Measurements from ENCODE around the gene ARMC3.

Gene ARMC3

DNA sequence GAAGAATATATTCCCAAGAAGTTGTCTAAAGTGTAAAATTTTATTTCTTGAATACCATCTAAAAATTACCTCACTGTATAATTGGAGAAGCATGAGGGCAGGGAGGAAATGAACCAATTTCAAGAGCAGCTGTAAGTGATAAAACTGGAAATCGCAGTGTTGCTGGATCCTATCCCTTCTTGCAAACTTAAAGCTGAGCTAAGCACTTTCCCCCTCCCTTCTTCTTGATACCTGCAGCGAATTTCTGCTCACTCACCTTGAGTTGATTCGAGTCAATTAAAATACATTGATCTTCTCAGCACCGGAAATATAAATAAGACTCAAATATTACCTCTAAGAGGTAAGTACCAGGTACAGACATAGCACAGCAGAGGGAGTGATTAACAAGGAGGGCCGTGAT is 65.5 kb downstream of the ARMC3 start:
- no peak for DNase-seq

DNA sequence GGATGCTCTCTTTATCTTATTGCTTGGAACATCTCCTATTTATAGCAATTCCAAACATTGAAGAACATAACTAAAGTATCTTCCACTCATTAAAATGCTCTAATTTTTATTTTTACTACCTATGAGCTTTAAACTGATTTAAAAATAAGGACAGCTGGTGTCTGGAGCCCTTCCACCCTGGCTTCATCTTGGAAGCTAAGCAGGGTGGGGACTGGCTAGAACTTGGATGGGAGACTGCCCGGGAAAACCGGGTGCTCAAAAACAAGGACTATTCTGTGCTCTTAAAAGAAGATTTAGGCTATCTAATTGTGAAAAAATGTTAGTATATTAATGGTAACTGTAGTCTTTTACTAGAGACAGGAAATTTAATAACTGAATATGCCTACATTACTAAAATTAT is 69.2 kb downstream of the ARMC3 start:
- no peak for DNase-seq

DNA sequence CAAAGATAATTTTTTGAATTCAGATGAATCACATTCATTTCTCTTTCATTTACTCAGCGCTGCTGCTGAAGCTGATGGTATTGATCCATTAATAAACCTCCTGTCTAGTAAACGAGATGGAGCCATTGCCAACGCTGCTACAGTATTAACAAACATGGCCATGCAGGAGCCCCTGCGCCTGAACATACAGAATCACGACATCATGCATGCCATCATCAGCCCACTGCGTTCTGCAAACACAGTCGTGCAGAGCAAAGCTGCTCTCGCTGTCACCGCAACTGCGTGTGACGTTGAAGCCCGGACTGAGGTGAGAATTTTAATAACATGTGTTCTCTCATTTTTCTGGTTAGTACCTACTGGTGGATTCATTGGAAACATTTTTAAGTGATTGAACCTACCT is 70.2 kb downstream of the ARMC3 start:
- no peak for DNase-seq

DNA sequence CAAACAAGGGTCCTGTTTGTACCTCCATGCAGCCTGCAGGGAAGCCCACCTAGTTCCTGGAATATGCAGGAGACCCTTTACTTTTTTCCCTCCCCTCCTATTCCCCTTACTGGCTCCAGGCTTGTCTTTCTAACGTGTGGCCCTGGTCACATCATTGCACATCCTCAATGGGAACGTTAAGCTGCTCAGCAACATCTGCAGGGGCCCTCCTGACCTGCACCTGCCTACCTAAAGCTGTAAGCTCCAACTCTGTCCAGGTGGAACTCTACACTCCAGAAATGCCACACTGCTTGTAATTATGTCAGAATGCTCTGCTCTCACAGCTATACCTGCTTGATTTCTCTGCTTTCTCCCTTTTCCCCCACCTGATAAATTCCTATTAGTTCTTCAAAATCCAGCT is 72.1 kb downstream of the ARMC3 start:
- DNase-seq: no peak

DNA sequence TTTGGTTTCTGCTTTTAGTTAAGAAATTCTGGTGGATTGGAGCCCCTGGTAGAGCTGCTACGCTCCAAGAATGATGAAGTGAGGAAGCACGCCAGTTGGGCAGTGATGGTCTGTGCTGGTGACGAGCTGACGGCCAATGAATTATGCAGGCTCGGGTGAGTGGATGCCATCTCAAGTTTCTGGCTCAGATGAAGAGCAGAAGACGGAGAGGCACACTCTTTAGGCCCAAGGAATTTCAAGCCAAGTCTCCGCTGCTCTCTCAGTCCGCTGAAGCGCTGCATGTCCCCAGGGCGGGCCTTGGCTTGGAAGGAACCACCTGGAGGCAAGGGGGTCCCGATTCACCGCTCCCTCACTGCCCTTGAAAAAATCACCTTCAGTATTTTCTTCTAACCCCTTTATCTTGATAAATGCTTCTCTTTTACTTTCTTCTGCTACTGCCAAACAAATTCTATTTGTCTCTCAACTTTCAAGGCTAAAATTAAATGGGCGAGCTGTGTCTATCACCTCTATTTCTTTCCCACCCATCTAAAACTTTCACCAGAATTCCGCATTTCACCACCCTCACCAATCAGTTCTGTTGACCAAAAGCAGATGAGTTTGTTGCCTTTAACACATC is 74.2 kb downstream of the ARMC3 start:
- DNase-seq: no peak

DNA sequence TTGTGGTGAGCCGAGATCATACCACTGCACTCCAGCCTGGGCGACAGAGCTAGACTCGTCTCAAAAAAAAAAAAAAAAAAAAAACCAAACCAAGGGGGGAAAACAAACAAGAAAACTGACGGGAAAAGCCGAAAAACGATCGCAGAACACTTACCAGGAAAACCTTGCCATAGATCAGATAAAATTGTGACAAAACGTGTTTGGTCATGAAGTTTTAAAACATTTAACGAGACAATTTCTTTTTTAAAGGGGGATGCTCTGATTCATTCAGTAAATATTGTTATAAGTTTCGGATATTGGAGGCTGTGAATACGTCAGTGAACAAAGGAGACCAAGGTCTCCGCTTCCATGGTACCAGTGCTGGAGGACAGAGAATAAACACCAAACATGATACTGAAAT is 77.3 kb downstream of the ARMC3 start:
- DNase-seq: no peak

DNA sequence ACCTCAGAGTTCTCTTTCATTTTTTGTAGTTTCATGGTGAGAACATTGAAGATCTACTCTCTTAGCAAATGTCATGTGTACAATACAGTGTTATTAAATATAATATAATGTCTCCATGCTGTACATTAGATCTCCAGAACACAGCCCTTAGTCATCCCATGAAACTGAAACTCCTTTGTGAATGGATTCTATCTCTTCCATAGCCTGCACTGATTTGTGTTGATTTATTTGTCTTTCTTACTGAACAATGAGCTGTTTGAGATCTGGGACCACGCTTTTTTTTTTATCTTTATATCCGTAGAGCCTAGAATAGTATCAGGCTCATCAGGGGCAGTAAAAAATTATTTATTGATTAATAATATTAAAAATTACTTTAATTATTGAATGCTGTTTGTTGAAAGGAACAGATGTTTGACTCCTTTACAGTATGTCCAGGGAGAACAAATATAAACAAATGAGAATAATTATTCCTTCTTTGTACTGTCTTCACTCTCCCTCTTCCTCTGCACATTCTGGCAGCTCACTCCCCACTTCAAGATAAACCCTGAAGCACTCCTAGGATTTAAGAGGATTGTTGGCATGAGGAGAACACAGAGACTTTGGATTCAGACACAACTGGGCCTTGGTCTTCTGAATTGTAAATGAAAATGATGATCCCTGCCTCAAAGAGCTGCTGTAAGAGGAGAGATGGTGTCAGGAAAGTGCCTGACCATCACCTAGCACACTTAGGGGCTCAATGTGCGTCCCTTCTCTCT is 85.9 kb downstream of the ARMC3 start:
- DNase-seq: no peak

DNA sequence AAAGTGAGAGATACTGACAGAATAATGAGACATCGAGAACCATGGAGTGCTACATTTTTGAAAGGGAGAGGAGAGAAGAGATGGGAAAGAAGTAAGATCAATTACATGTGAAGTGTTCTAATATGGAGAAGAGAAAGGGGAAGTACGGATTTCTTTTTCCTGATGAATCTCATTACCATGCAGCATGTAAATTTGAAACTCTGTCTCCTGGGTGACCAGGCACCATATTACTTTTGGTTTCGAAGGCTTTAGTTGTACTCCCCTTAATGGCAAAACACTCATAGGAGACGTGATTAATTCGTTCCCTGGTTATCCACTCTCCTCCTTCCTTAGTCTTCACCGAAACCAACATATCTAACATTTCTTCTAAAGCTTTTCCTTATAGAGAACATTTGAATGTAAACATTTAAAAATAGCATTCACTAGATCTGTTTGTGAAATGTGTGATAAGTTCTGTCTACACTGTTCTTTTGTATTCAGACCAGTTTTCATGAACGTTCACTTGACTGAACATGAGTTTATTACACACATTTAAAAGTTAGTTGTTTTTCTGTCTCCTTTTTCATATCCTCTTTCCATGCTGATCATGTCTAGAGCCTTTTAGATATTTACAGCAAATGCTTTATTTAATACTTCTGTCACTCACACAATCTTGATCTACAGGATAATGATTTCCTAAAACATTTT is 87.3 kb downstream of the ARMC3 start:
- DNase-seq: no peak

DNA sequence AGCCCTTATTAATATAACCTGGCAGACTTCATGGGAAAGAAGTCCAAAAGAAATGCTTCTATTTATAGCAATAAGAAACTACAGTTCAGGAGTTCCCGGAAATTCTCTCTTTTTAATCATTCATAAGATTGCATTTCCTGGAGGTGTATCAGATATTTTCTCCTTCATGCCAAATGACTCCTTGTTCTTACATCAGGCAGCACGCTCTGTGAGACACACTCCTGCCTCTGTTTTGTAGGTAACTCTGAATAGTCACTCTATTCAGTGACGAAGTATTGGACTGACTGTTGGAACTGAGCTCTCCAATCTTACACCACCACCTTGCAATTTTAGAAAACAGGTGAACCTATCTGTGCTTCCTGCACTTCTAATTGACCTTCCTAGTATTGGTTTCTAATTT is 88.8 kb downstream of the ARMC3 start:
- DNase-seq: no peak

DNA sequence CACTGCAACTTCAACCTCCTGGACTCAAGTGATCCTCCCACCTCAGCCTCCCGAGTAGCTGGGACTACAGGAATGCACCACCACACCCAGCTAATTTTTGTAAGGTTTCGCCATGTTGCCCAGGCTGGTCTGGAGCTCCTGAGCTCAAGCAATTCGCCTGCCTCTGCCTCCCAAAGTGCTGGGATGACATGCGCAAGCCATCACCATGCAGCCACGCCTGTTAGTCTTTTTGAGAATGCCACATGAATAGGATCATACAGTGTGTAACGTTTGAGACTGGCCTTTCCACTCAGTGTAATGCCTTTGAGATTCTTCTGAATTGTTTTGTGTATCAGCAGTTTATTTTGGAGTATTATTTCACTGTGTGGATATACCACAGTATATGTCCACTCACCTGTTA is 91.8 kb downstream of the ARMC3 start:
- DNase-seq: no peak

DNA sequence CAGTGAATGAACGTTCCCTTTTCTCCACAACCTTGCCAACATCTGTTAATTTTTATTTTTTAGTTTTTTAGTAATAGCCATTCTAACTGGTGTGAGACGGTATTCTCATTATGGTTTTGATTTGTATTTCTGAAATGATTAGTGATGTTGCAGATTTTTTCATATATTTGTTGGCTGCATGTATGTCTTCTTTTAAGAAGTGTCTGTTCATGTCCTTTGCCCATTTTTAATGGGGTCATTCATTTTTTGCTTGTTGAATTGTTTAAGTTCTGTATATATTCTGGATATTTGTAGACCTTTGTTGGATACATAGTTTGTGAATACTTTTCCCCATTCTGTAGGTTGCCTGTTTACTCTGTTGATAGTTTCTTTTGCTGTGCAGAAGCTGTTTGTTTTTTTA is 93.6 kb downstream of the ARMC3 start:
- no peak for DNase-seq

DNA sequence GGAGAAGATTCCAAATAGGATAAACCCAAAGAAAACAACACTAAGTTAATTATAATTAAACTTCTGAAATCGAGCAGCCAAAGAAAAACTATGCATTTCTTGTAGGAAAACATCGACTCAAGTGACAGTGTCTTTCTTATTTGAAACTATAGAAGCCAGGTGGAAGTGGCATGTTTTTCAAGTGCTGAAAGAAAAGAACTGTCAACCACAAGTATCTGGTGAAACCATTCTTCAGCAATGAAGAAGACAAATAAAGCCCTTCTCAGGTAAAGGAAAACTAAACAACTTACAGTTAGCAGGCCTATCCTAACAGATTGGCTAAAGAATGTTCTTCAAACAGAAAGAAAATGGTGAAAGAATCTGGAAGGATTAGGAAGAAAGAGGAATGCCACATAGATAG is 96.1 kb downstream of the ARMC3 start:
- no peak for DNase-seq

DNA sequence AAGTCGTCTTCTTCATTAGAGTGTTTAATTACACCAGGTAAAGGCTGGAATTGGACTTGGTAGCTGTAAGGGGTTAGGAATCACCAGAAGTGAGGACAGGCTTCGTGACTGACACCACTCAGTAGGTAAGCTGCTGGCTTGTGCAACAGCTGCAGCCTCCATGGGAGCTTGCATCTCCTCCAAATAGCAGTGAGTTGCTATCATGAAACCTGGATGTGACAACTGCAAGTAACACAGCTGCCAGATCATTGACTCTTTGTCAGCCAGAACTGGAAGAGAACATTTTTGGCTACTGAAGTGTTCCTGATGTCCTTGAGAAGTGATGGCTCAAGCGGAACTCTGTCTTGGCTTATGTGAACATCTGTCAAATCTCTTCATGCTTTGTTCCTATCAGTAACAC is 103.5 kb downstream of the ARMC3 start:
- DNase-seq: no peak

DNA sequence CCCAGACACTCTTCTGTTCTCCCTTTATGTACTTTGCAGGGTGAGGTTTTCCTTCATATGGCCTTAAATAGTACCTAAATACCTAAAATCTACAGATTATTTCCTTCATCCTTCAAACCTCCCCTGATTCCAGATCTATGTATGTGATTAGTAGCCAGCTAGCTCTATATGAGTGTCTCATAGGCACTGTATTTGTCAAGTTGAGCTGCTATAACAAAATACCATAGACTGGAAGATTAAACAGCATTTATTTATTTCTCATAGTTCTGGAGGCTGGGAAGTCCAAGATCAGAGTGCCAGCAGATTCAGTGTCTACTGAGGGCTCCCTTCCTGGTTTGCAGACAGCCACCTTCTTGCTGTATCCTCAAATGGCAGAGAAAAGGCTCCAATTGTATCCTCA is 106.9 kb downstream of the ARMC3 start:
- no peak for DNase-seq

DNA sequence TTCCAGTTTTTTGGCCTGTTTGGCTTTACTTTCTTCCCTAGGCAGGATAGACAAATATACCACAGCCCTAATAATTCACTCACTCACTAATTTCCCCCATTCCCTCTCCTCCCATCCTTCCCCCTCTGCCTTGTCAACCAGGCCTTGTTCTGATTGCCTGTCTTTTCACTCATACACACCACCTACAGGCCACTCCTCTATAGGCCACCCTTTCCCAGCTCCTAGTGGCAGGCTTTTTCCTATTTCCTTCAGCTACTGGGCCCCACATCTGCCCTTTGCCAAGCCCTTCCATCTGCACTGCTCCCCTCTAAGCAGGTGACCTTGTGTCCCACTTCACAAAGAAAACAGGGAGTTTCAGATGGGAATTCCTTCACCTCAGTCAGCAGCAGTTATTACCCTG is 107.7 kb downstream of the ARMC3 start:
- no peak for DNase-seq

DNA sequence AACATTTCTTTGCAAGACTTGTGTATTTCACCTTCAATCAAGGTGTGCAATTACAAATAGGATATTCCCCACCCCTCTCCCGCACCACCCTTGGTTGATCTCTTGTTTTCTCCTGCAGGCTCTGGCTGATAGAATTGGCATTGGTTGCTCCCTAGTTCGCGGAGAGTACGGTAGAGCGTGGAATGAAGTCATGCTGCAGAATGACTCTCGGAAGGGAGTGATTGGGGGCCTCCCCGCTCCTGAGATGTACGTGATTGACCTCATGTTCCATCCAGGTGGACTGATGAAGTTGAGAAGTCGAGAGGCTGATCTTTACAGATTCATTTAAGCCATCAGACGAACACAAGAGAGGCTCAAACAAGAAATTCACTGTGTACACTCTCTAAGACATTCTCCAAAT is 109.3 kb downstream of the ARMC3 start:
- no peak for DNase-seq

DNA sequence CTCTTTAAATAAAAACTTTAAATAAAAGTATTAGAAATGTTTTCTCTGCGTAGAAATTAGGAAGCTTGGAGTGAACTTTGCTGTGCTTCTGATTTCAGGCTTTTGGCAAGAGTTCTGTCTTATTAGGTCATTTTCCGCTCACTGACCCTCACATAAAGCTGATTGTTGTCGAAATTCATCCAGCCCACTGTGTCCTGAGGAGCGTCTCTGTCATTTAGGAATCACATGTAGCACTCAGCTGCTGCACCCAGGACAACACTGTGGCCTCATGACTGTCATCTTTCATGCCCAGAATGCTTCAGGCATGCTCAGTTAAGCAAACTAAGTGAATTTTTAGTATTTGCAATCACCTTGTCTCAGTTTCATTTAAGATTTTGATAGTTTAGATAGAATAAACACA is 109.7 kb downstream of the ARMC3 start:
- DNase-seq: no peak

DNA sequence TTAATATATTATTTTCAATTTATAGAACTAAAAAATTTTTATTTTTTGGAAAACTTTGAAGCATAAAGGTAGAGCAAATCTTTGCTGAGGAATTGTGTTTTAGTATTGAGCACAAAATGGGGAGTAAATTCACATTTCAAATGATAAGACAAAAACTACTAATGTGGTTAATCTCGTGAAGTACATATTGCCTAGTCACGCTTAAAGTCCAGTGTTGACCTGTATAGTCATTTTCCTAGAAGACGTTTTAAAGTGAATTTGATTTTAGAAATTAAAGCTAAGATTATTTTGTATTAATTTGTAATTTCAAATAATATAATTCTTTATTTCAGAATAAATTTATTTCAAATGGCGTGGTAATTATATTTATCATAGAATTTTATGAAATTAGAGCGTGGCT is 110.3 kb downstream of the ARMC3 start:
- DNase-seq: no peak

DNA sequence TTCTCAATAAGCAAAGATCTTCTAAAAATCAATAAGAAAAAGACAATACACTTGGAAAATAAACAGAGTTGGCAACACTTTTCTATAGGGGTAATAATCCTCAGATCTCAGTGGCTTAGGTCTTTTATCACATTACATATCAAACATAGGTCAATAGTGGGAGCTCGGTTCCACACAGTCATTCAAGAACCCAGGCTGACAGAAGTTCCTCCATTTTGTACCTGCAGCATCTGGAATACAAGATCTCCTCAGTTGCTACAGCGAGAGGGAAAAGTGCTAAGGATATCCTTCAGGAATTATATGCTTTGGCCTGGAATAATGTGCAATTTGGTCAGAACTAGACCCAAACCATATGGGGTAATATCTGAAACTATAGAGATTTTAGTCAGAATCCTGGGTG is 112.1 kb downstream of the ARMC3 start:
- DNase-seq: no peak

DNA sequence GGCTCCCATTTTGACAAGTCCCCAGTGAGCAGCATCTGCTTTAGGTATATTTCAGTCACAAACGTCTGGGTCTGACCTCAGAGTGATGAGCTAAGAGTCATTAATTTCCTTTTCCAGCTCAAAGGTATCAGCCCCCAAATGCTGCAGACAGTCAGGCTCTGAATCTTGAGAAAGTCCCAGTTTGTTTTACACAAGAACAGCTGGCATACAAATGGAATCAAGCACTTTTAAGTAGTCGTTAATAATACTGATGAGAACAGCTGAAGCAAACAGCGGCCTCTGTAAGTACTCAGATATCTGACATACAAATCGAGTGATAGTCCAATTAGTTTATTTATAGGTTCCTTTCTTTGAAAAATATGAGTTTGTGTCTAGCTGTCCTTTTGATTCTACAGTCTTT is 118.2 kb downstream of the ARMC3 start:
- DNase-seq: no peak

DNA sequence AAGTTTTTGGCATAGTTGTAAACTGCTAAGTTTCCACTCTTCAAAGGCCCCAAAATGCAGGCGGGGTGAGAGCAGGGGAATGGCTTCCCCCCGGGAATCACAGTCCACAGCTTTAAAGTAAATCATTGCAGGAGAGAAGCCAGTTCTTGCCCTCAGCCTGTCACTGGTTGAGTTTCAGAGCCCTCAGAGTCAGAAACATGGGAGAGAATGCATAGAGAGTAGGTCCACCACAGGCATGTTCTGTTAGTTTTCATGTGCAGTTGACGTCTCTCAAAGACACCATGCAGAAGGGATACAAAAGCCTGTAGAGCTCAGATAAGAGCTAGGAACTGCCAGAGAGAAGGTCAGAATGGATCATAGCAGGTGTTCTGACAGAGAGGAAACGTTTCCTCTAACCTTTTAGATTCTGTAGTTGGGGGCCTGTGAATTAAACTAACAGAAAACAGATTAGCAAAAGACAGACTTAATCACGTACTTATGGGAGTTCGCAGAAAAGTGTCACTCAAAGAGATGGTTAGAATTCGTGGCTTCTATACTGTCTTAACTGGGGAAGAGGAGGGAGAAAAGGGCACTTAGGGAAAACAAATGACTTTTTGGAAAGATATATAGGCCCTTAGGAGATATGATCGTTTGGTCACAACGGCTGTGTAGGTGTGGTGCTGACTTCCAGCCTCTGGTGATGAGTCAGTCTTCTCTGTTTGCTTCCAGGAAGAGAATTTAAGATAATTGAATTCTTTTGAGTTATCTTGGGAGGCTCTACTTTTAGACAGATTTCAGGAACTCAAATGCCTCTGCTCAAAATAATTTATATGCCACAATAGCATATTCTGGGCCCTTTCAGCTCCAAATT is 119.6 kb downstream of the ARMC3 start:
- no peak for DNase-seq

DNA sequence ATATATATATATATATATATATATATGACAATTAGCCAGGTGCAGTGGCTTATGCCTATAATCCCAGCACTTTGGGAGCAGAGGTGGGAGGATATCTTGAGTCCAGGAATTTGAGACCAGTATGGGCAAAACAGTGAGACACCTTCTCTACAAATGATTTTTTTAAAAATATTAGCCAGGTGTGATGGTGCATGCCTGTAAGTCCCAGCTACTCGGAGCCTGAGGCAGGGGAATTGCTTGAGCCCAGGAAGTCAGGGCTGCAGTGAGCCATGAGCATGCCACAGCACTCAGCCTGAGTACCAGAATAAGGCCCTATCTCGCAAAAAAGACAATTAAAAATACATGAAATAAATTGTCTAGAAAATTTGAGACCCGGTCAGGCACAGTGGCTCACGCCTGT is 120.3 kb downstream of the ARMC3 start:
- DNase-seq: no peak

DNA sequence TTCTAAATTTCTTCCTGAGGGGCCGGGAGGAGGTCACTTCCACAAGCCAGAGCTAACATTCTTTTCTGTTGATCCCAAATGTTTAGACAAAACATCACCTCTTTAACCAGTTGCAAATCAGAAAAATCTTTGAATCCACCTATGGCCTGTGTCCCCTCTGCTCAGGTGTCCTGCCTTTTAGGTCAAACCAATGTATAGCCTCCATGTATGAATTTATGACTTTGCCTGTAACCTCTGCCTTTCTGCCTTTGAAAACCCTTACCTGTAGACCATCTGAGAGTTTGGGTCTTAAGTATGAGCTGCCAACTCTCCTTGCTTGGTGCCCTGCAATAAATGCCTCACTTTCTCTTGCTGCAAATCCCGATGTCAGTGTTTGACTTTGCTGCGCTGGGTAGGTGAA is 123.4 kb downstream of the ARMC3 start:
- no peak for DNase-seq

Data from GOT3 (cell line).